ENCODE data around the gene TARBP2. TPM values are rescaled to one million over a fixed set of nuclear protein-coding genes. Genes with fewer than 3 reads are reported as not detected.

Gene TARBP2
- total RNA-seq, 1 experiment from 2014 or later: 74.0 TPM

GRCh38 chr12:53505555-53506449 is 4.7 kb downstream of the TARBP2 start:
- H3K36me3 Mint-ChIP-seq: peaks cover 21% of the 10 kb centered on the region
- POLR2A ChIA-PET: no interaction called here
- CTCF ChIA-PET: interaction anchor here (0.9 to 6.8 kb wide), 2 partner anchors 26 to 153 kb away, joined by 4 to 99 read pairs; no protein-coding TSS in a partner anchor
- no peak for DNase-seq (ENCODE audit: low spot score)
- TF ChIP-seq ZBTB21 (CRISPR knock-in tag; IDR thresholded peaks at IDR 0.05; ENCODE audit: borderline replicate concordance) (no peak), HMGXB4 (CRISPR knock-in tag; IDR thresholded peaks at IDR 0.05) (no peak)
- H3K27me3 Mint-ChIP-seq (ENCODE audit: low read depth): no peaks in the 10 kb centered on the region
- H3K4me3 Mint-ChIP-seq: no peak overlapping the region
- no peaks in the 10 kb centered on the region for H3K9me3 Mint-ChIP-seq
- H3K27ac Mint-ChIP-seq: no peak overlapping the region
- H3K4me1 Mint-ChIP-seq: peaks cover 12% of the 10 kb centered on the region
- no peak for ATAC-seq

DNA sequence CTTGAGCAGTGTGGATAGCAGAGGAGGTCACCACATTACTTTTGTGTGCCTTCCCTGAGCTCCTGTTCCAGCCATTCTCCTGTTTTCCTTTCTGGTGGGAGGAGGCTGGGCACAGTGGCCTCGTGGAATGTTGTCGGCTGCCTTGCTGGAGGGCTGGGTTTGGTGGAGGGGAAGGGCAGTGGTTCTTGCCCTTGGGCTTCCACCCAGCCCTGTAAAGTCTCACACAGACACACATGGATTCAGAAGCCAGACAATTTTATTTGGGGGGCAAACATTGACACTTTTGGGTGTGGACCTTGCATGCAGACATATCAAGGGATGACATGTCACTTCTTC is 5.3 kb downstream of the TARBP2 start:
- H3K4me3 Mint-ChIP-seq: no peak overlapping the region
- DNase-seq (ENCODE audit: low spot score) (no peak), ATAC-seq (no peak)
- peaks cover 21% of the 10 kb centered on the region for H3K36me3 Mint-ChIP-seq
- POLR2A ChIA-PET: no interaction called here
- peaks cover 12% of the 10 kb centered on the region for H3K4me1 Mint-ChIP-seq
- no peaks in the 10 kb centered on the region for H3K9me3 Mint-ChIP-seq
- H3K27ac Mint-ChIP-seq: no peak overlapping the region
- no peaks in the 10 kb centered on the region for H3K27me3 Mint-ChIP-seq (ENCODE audit: low read depth)
- CTCF ChIA-PET: interaction anchor here (0.9 to 6.8 kb wide), 2 partner anchors 26 to 154 kb away, joined by 4 to 99 read pairs; no protein-coding TSS in a partner anchor
- TF ChIP-seq ZNF423 (CRISPR knock-in tag; IDR thresholded peaks at IDR 0.05) (no peak), ATF1 (CRISPR knock-in tag; IDR thresholded peaks at IDR 0.05) (no peak), CBFB (CRISPR knock-in tag; IDR thresholded peaks at IDR 0.05; ENCODE audit: low read depth) (no peak), NFE2L1 (CRISPR knock-in tag; IDR thresholded peaks at IDR 0.05) (no peak), IRF2 (CRISPR knock-in tag; IDR thresholded peaks at IDR 0.05; ENCODE audit: borderline replicate concordance, low read depth) (no peak), ZNF232 (CRISPR knock-in tag; IDR thresholded peaks at IDR 0.05) (no peak), E2F4 (CRISPR knock-in tag; IDR thresholded peaks at IDR 0.05; ENCODE audit: borderline replicate concordance, low read depth) (no peak), SMAD3 (CRISPR knock-in tag; IDR thresholded peaks at IDR 0.05; ENCODE audit: borderline replicate concordance) (no peak), GABPB1 (CRISPR knock-in tag; IDR thresholded peaks at IDR 0.05) (no peak)
- TF ChIP-seq, protein P1, sequence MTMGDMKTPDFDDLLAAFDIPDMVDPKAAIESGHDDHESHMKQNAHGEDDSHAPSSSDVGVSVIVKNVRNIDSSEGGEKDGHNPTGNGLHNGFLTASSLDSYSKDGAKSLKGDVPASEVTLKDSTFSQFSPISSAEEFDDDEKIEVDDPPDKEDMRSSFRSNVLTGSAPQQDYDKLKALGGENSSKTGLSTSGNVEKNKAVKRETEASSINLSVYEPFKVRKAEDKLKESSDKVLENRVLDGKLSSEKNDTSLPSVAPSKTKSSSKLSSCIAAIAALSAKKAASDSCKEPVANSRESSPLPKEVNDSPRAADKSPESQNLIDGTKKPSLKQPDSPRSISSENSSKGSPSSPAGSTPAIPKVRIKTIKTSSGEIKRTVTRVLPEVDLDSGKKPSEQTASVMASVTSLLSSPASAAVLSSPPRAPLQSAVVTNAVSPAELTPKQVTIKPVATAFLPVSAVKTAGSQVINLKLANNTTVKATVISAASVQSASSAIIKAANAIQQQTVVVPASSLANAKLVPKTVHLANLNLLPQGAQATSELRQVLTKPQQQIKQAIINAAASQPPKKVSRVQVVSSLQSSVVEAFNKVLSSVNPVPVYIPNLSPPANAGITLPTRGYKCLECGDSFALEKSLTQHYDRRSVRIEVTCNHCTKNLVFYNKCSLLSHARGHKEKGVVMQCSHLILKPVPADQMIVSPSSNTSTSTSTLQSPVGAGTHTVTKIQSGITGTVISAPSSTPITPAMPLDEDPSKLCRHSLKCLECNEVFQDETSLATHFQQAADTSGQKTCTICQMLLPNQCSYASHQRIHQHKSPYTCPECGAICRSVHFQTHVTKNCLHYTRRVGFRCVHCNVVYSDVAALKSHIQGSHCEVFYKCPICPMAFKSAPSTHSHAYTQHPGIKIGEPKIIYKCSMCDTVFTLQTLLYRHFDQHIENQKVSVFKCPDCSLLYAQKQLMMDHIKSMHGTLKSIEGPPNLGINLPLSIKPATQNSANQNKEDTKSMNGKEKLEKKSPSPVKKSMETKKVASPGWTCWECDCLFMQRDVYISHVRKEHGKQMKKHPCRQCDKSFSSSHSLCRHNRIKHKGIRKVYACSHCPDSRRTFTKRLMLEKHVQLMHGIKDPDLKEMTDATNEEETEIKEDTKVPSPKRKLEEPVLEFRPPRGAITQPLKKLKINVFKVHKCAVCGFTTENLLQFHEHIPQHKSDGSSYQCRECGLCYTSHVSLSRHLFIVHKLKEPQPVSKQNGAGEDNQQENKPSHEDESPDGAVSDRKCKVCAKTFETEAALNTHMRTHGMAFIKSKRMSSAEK (CRISPR knock-in tag; IDR thresholded peaks at IDR 0.05; ENCODE audit: borderline replicate concordance): no peak

DNA sequence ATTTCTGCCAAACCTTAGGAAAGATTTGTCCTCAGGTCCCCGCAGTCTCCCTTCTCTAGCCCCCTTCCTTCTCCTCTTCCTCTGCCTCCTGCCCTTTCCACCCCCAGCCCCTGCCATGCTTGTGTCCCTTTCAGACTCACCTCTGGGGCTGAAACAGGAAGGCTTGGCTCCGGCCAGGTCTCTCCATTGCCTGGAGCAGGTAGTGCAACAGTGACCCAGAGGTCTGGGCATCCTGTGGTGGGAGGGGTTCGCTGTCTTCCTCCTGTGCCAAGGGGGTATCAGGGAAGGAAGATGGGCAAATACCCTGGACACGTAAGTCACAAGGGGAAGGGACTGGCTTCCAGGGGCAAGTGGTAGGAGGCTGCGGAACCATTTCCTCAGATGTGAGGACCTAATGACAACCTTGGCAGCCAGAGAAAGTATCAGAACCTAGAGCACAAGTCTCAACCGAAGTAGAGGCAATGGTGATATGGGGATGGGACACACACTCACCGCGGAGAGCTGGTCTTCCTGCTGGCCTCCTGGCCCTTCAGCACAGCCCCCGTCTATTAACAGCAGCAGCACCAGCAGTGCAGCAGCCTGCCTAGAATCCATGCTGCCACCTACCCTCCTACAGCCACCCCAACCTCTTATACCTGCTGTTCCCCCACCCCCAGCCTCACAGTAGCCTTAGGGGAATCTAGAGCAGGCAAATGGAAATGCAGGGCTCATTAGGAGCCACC is 6.0 kb downstream of the TARBP2 start, which contains the start of gene NPFF:
Gene NPFF (minus strand): TSS at position 604 of the 722 bp plus-strand sequence. CDS start 10 bp downstream, at position 594.
- H3K9me3 Mint-ChIP-seq: no peaks in the 10 kb centered on the region
- DNase-seq (ENCODE audit: low spot score) (no peak), ATAC-seq (peak; percentile 7; the same call in 1 of the 2 replicates)
- no peaks in the 10 kb centered on the region for H3K27me3 Mint-ChIP-seq (ENCODE audit: low read depth)
- ChIA-PET CTCF (interaction anchor here (0.7 to 6.8 kb wide), 4 partner anchors 8 to 180 kb away, joined by 3 to 99 read pairs (median 11); no protein-coding TSS in a partner anchor), POLR2A (no interaction called here)
- no peak within 1 kb of the TSS for H3K4me3 Mint-ChIP-seq
- peaks cover 6% of the 10 kb centered on the region for H3K4me1 Mint-ChIP-seq
- peak within 1 kb of the TSS; percentile 49; the same call in 1 of the 2 replicates for H3K27ac Mint-ChIP-seq
- peaks cover 21% of the 10 kb centered on the region for H3K36me3 Mint-ChIP-seq
- TF ChIP-seq PREB (CRISPR knock-in tag; IDR thresholded peaks at IDR 0.05; ENCODE audit: borderline replicate concordance): no peak
- TF ChIP-seq GABPB1 (CRISPR knock-in tag; IDR thresholded peaks at IDR 0.05): no peak
- TF ChIP-seq HMGXB4 (CRISPR knock-in tag; IDR thresholded peaks at IDR 0.05): no peak
- TF ChIP-seq STAT6 (CRISPR knock-in tag; conservative IDR thresholded peaks at IDR 0.05; ENCODE audit: low read depth): no peak
- TF ChIP-seq SMAD4 (CRISPR knock-in tag; IDR thresholded peaks at IDR 0.05): no peak
